ENCODE results near the gene NCK2. TPM values are rescaled to one million over a fixed set of nuclear protein-coding genes. Genes with fewer than 3 reads are reported as not detected.
A peak's percentile ranks its signal among the peaks of the same experiment; 100 is the strongest.

NCK2 gene
- total and polyA plus RNA-seq, 4 donors = 28.8 to 44.6 (median 40.9) TPM

- no peaks in the 10 kb centered on the region for H3K9me3 ChIP-seq (ENCODE audit: control insufficient read depth, low read length)
- DNase-seq = no peak
- H3K27me3 ChIP-seq (ENCODE audit: control insufficient read depth in 1 of 2, insufficient read depth in 2 of 2, low read length in 1 of 2) = peaks cover 0 to 1% of the 10 kb centered on the region in 2 donors
- 94% methylated on average over 7 of the region's 7 CpGs for WGBS, 2 donors
- no peaks in the 10 kb centered on the region for H3K4me1 ChIP-seq (ENCODE audit: control insufficient read depth in 1 of 2, insufficient read depth in 2 of 2, low read length in 2 of 2)
- intact Hi-C loops (cut with DNase I) = loop anchor here in 1 of 2 donors (10.0 kb wide), 1 partner anchor 165 kb away; no protein-coding TSS in a partner anchor
- H3K27ac ChIP-seq (ENCODE audit: low read depth in 1 of 2, low read length in 2 of 2) = no peak overlapping the region
- H3K36me3 ChIP-seq (ENCODE audit: control insufficient read depth in 1 of 2, insufficient read depth in 2 of 2, low read length in 1 of 2) = no peaks in the 10 kb centered on the region
- ATAC-seq (ENCODE audit: low FRiP score) = no peak
- no peak overlapping the region for H3K4me3 ChIP-seq (ENCODE audit: low read length in 2 of 2)
Observed at GRCh38 chr2:105739944-105740530, 4.7 kb upstream of the NCK2 start.

GRCh38 chr2:105741174-105741573 lies 3.5 kb upstream of the NCK2 start:
- Histone ChIP-seq H3K4me3 (ENCODE audit: low read length in 2 of 2) (no peak overlapping the region), H3K4me1 (ENCODE audit: control insufficient read depth in 1 of 2, insufficient read depth in 2 of 2, low read length in 2 of 2) (peaks cover 0 to 2% of the 10 kb centered on the region in 2 donors), H3K9me3 (ENCODE audit: control insufficient read depth, low read length) (no peaks in the 10 kb centered on the region), H3K36me3 (ENCODE audit: control insufficient read depth in 1 of 2, insufficient read depth in 2 of 2, low read length in 1 of 2) (no peaks in the 10 kb centered on the region), H3K27me3 (ENCODE audit: control insufficient read depth in 1 of 2, insufficient read depth in 2 of 2, low read length in 1 of 2) (peaks cover 0 to 1% of the 10 kb centered on the region in 2 donors), H3K27ac (ENCODE audit: low read depth in 1 of 2, low read length in 2 of 2) (no peak overlapping the region)
- intact Hi-C loops (cut with DNase I) = loop anchor here in 1 of 2 donors (10.0 kb wide), 1 partner anchor 166 kb away; no protein-coding TSS in a partner anchor
- ATAC-seq (ENCODE audit: low FRiP score) = no peak
- no peak for DNase-seq
- 92 to 95% methylated on average over 3 of the region's 3 CpGs for WGBS, 2 donors

- no peaks in the 10 kb centered on the region for H3K9me3 ChIP-seq (ENCODE audit: control insufficient read depth, low read length)
- peaks cover 0 to 1% of the 10 kb centered on the region in 2 donors for H3K27me3 ChIP-seq (ENCODE audit: control insufficient read depth in 1 of 2, insufficient read depth in 2 of 2, low read length in 1 of 2)
- H3K27ac ChIP-seq (ENCODE audit: low read depth in 1 of 2, low read length in 2 of 2) = no peak overlapping the region
- intact Hi-C loops (cut with DNase I) = loop anchor here in 1 of 2 donors (10.0 kb wide), 1 partner anchor 167 kb away; no protein-coding TSS in a partner anchor
- 97 to 98% methylated on average over 4 of the region's 4 CpGs for WGBS, 2 donors
- peaks cover 0 to 5% of the 10 kb centered on the region in 2 donors for H3K4me1 ChIP-seq (ENCODE audit: control insufficient read depth in 1 of 2, insufficient read depth in 2 of 2, low read length in 2 of 2)
- ATAC-seq (ENCODE audit: low FRiP score) (no peak), DNase-seq (no peak)
- no peak overlapping the region for H3K4me3 ChIP-seq (ENCODE audit: low read length in 2 of 2)
- no peaks in the 10 kb centered on the region for H3K36me3 ChIP-seq (ENCODE audit: control insufficient read depth in 1 of 2, insufficient read depth in 2 of 2, low read length in 1 of 2)
Observed at GRCh38 chr2:105741617-105742016, 3.1 kb upstream of the NCK2 start.

GRCh38 chr2:105744091-105744908 lies 412 bp upstream of the NCK2 start:
- peak overlapping the region; percentile 59 to 67 for H3K27ac ChIP-seq (ENCODE audit: low read depth in 1 of 2, low read length in 2 of 2)
- H3K36me3 ChIP-seq (ENCODE audit: control insufficient read depth in 1 of 2, insufficient read depth in 2 of 2, low read length in 1 of 2) = no peaks in the 10 kb centered on the region
- peak; percentile 74 to 90 for DNase-seq
- H3K4me3 ChIP-seq (ENCODE audit: low read length in 2 of 2) = peak overlapping the region; percentile 97 to 100
- H3K9me3 ChIP-seq (ENCODE audit: control insufficient read depth, low read length) = no peaks in the 10 kb centered on the region
- peaks cover 0 to 5% of the 10 kb centered on the region in 2 donors for H3K4me1 ChIP-seq (ENCODE audit: control insufficient read depth in 1 of 2, insufficient read depth in 2 of 2, low read length in 2 of 2)
- ATAC-seq (ENCODE audit: low FRiP score) = peak; percentile 90
- H3K27me3 ChIP-seq (ENCODE audit: control insufficient read depth in 1 of 2, insufficient read depth in 2 of 2, low read length in 1 of 2) = peaks cover 0 to 1% of the 10 kb centered on the region in 2 donors
- WGBS, 2 donors = 2 to 3% methylated on average over 28 to 75 of the region's 75 CpGs
- intact Hi-C loops (cut with DNase I) = loop anchor here in 1 of 2 donors (10.0 kb wide), 1 partner anchor 169 kb away; no protein-coding TSS in a partner anchor

GRCh38 chr2:105746177-105747080 lies 1.7 kb downstream of the NCK2 start:
- Histone ChIP-seq H3K9me3 (ENCODE audit: control insufficient read depth, low read length) (no peaks in the 10 kb centered on the region), H3K27ac (ENCODE audit: low read depth in 1 of 2, low read length in 2 of 2) (no peak overlapping the region), H3K27me3 (ENCODE audit: control insufficient read depth in 1 of 2, insufficient read depth in 2 of 2, low read length in 1 of 2) (peaks cover 0 to 1% of the 10 kb centered on the region in 2 donors), H3K4me1 (ENCODE audit: control insufficient read depth in 1 of 2, insufficient read depth in 2 of 2, low read length in 2 of 2) (peaks cover 0 to 5% of the 10 kb centered on the region in 2 donors), H3K36me3 (ENCODE audit: control insufficient read depth in 1 of 2, insufficient read depth in 2 of 2, low read length in 1 of 2) (no peaks in the 10 kb centered on the region), H3K4me3 (ENCODE audit: low read length in 2 of 2) (peak overlapping the region; percentile 97 to 100)
- intact Hi-C loops (cut with DNase I) = loop anchor here in 1 of 2 donors (5.0 to 10.0 kb wide), 4 partner anchors 36 to 172 kb away; no protein-coding TSS in a partner anchor
- WGBS, 2 donors = 65 to 66% methylated on average over 23 of the region's 23 CpGs
- DNase-seq (peak; percentile 70 to 83), ATAC-seq (ENCODE audit: low FRiP score) (no peak)

GRCh38 chr2:105747254-105747894 lies 2.7 kb downstream of the NCK2 start:
- Histone ChIP-seq H3K9me3 (ENCODE audit: control insufficient read depth, low read length) (no peaks in the 10 kb centered on the region), H3K36me3 (ENCODE audit: control insufficient read depth in 1 of 2, insufficient read depth in 2 of 2, low read length in 1 of 2) (no peaks in the 10 kb centered on the region), H3K27me3 (ENCODE audit: control insufficient read depth in 1 of 2, insufficient read depth in 2 of 2, low read length in 1 of 2) (no peaks in the 10 kb centered on the region), H3K27ac (ENCODE audit: low read depth in 1 of 2, low read length in 2 of 2) (no peak overlapping the region), H3K4me3 (ENCODE audit: low read length in 2 of 2) (no peak overlapping the region), H3K4me1 (ENCODE audit: control insufficient read depth in 1 of 2, insufficient read depth in 2 of 2, low read length in 2 of 2) (peaks cover 1 to 5% of the 10 kb centered on the region in 2 donors)
- ATAC-seq (ENCODE audit: low FRiP score) (no peak), DNase-seq (no peak)
- 83 to 84% methylated on average over 13 of the region's 13 CpGs for WGBS, 2 donors
- intact Hi-C loops (cut with DNase I) = loop anchor here in 1 of 2 donors (5.0 to 10.0 kb wide), 4 partner anchors 35 to 173 kb away; no protein-coding TSS in a partner anchor

GRCh38 chr2:105747991-105748390 lies 3.3 kb downstream of the NCK2 start:
- H3K27me3 ChIP-seq (ENCODE audit: control insufficient read depth in 1 of 2, insufficient read depth in 2 of 2, low read length in 1 of 2) = no peaks in the 10 kb centered on the region
- no peak overlapping the region for H3K4me3 ChIP-seq (ENCODE audit: low read length in 2 of 2)
- H3K4me1 ChIP-seq (ENCODE audit: control insufficient read depth in 1 of 2, insufficient read depth in 2 of 2, low read length in 2 of 2) = peaks cover 1 to 5% of the 10 kb centered on the region in 2 donors
- DNase-seq = no peak
- no peaks in the 10 kb centered on the region for H3K36me3 ChIP-seq (ENCODE audit: control insufficient read depth in 1 of 2, insufficient read depth in 2 of 2, low read length in 1 of 2)
- H3K9me3 ChIP-seq (ENCODE audit: control insufficient read depth, low read length) = no peaks in the 10 kb centered on the region
- ATAC-seq (ENCODE audit: low FRiP score) = no peak
- no peak overlapping the region for H3K27ac ChIP-seq (ENCODE audit: low read depth in 1 of 2, low read length in 2 of 2)
- intact Hi-C loops (cut with DNase I) = loop anchor here in 1 of 2 donors (5.0 to 10.0 kb wide), 4 partner anchors 34 to 173 kb away; no protein-coding TSS in a partner anchor
- WGBS, 2 donors = 76 to 83% methylated on average over 4 of the region's 4 CpGs
